ENCODE results near the gene KRT84.
"Not testable (repeated sequence)": the region's sequence is repeated elsewhere in the genome, so short reads cannot be mapped to it uniquely, and the experiment has no call there.

The KRT84 gene

DNA sequence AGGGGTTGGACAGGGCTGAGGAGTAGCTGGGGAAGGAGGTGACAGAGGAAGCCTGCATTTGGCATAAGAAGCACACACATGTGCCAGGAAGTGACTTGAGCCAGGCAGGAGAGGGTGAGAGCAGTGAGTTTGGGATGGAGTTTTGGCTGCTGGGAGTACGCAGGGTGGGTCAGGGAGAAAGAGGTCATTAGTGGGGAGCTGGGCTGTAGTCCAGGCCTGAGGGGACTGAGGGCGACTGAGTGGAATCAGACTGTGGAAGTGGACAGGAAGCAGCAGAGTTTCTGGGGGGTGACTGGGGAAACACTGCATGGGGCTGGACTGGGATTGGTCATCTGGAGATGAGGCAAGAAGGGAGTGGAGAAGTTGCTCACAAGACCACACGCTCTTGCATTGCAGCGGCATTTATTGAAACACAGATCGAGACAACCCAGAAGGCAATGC is 25.8 kb downstream of the KRT84 start:
- DNase-seq (ENCODE audit: low read depth), result no peak

- no peak for DNase-seq (ENCODE audit: low read depth)
Measured at GRCh38 chr12:52358575-52359350, 26.7 kb downstream of the KRT84 start.

DNA sequence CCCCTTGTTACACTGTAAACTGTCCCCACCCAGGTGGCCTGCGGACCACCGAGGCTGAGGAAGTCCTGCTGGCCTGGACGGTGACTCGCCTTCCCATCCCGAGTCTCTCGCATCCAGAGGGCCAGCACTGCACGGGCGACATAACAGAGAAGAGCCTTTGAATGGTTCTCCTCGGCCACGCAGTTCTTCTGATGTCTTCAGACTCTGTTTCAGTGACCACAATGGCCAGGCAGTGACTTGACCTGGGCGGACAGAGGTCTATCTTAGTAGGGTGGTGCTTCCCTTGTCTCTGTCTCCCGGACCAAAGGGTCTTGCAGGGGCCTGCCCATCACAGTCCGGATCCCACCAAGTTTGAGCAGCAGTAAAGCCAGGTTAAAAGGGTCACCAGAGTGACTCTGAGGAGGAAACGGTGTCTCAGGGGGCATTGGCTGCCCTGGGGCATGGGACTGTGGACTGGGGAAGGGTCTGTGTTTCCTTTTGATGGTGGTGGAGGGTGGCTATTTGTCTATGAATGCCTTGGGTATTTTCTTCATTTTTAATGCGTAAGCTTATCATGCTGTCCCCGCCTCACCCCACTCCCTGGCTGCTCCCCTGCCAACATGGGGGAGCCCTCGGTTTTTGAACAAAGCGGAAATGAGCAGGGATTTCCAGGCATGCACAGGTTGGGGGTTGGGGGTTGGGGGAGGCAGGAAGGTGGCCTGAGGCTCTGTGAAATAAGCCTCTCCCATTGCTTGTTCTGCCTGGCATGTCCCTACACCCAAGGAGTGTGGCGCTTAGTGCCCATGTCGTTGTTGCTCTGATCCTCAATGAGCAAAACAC is 28.5 kb downstream of the KRT84 start:
- DNase-seq (ENCODE audit: low read depth), result no peak

DNA sequence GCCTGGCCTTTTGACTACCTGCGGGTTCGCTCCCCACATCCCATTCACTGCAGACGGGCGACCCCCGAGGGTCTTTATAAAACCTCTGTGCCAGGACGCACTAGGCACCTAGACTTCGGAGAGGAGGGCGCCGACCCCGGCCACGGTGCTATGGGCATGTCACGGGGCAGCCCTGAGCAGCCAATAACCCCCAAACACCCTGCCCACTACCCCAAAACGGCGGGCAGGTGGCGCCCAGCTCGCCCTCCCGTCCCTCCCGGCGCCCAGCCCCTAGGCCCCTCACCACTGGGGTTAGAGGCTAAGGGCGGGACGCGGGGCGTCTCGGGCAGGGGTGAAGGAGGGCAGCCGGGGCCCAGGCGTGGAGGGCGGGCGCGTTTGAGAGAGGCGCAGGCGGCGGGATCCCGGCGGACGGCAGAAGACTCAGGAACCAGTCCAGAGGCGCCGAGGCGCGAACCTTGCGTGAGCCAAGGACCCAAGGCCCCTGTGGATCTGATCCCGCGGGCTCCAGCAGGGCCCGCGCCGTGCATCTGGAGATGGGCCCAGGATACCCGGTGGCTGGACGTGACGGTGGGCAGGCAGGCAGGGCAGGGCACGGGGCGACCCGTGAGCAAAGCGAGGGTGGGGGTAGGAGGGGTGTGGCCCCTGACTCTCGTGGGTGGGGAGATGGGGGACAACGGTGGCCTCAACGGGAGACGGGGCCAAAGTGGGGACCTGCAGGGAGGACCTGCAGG is 29.3 kb downstream of the KRT84 start:
- DNase-seq (ENCODE audit: low read depth), result no peak

- DNase-seq (ENCODE audit: low read depth), result no peak
Measured at GRCh38 chr12:52355176-52355575, 30.3 kb downstream of the KRT84 start.

- DNase-seq (ENCODE audit: low read depth), result no peak
Measured at GRCh38 chr12:52354200-52354599, 31.3 kb downstream of the KRT84 start.

- DNase-seq (ENCODE audit: low read depth), result no peak
Measured at GRCh38 chr12:52353766-52354165, 31.7 kb downstream of the KRT84 start.

DNA sequence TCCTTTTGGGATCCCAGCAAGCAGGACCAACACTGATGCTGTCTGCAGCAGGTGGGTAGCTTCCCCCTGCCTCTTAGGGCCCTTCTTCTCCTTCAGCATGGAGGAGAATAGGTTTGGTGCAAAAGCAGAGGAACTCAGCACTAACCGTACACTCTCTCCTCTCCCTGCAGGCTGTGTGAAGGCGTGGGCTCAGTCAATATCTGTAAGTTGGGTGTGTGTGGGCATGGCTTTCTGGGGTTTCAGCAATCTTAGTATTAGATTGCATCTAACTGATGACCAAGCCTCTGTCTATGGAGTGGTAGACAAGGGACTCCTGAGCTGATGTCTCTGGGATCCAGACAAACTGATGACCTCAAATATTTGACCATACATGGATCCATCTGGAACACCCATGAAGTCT is 32.5 kb downstream of the KRT84 start:
- no peak for DNase-seq (ENCODE audit: low read depth)

- no peak for DNase-seq (ENCODE audit: low read depth)
Measured at GRCh38 chr12:52351196-52352059, 34.0 kb downstream of the KRT84 start.

DNA sequence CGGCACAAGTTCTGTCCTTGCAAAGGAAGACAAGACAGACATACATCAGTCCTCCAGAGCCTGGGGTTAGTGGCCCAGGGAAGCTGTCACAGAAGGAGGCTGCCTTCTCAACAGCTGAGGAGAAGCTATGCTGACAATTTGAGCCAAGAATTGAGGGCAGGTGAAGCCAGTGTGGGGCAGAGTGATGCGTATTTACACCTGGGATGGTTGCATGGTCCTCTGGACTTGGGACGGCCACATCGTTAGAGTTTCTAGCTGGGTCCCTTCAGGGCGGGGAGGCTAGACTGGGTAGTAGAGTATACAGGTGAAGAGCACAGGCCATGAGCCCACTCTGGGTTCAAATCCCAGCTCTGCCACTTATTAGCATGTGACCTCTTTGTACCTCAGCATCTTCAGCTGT is 34.7 kb downstream of the KRT84 start:
- no peak for DNase-seq (ENCODE audit: low read depth)

GRCh38 chr12:52350021-52350620 is 35.3 kb downstream of the KRT84 start:
- no peak for DNase-seq (ENCODE audit: low read depth)

DNA sequence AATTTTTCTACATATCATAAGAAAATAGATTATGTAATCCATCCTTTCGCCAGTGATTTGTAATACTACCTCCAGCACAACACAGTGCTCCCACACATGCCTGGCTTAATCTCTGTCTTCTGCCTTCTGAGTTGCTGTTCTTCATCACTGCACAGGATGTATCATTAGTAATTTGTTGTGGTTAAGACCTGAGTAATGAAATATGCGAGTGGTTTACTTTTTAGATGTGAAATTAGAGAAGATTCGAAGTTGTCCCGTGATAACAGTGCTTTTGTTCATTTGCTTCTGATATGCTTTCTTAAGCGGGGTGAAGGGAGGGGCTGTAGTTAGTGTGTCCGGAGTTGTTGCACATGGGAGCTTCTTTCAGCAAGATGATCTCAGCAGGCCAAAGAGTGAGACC is 36.3 kb downstream of the KRT84 start:
- DNase-seq (ENCODE audit: low read depth), result no peak

DNA sequence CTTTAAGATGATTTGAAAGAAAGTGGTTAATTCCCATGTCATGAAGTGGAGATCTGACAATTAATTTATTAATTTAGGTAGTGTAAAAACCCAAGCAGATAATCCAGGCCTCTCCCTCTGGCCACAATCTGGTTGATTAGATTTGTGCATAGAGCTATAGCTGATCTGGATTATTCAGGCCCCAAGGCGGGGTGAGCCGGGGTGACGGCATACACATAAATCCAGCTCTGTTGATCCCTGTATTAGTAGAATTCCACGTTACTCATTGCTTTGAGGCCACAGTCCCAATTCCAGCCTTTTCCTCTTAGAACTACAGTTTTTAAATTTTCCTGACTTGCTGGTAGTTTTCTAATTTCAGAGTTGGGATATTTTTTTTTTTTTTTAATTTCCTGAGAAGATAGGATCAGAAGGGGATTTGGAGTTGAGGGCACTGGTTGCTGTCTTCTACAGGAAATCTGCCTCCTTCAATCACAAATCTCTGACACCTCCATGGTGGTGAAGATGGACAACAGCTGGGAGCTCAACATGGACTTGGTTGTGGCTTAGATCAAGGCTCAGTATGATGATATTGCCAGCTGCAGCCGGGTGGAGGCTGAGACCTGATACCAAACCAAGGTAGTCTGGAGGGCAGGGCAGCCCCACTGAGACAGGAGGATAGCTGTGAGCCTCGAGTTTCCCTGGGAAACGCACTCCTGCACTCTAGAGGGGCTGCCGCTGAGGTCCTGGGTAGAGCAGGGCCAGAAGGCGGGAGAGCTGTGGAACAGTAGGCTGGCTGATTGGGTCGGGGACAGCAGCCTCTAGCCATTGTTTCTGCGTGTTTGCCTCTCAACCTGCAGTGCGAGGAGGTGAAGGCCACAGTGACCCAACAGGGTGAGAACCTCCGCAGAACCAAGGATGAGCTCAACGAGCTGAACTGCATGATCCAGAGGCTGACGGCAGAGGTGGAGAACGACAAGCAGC is 37.6 kb downstream of the KRT84 start:
- no peak for DNase-seq (ENCODE audit: low read depth)

DNA sequence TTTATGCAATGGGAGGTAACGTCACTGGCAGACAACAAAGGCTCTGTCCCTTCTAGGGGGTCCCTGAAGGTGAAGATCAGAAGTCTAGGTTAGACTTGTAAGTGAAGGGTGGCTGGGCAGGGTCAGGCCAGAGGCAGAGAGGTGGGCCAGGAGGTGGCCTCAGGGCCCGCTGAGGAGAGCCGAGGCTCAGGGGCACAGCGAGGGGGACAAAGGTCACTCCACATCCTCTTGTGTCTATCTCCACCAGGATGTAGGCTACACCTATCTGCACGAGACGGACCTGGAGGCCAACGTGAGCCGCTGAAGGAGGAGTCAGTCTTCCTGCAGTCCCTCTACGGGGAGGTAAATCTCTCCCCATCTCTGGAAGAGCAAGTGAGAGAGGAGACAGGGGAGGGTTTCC is 38.4 kb downstream of the KRT84 start:
- DNase-seq (ENCODE audit: low read depth), result no peak

DNA sequence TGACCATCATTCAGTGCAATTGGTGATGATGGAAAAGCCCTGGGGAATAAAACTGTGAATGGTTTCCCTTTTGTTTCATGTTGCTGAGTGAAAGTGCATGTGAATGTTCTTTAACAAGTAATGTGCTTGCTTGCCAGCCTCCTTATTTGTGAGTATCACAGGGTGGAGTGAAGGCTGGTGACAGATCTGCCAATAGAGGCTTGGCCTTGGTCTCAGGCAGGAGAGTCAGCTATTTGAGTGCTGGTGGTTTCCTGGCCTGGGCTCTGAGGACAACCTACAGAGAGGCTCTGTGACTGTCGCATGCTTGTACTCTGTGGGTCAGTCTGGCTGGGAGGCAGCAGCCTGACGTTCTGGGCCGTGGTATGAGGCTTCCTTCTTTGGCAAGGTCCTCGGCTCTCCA is 38.9 kb downstream of the KRT84 start:
- no peak for DNase-seq (ENCODE audit: low read depth)

GRCh38 chr12:52345041-52345440 is 40.4 kb downstream of the KRT84 start:
- not testable (repeated sequence) for DNase-seq (ENCODE audit: low read depth)

DNA sequence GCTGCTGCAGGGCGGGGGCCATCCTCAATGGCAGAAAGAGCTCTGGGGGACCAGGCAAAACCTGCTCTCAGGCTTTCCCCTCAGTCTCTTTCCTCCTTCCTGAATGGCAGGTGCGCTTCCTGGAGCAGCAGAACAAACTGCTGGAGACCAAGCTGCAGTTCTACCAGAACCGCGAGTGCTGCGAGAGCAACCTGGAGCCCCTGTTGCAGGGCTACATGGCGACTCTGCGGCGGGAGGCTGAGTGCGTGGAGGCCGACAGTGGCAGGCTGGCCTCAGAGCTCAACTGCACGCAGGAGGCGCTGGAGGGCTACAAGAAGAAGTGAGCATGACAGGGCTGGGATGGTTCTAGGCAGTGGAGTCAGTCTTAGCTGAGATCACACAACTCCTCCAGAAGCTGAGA is 41.3 kb downstream of the KRT84 start:
- no peak for DNase-seq (ENCODE audit: low read depth)

GRCh38 chr12:52343550-52343949 is 41.9 kb downstream of the KRT84 start:
- DNase-seq (ENCODE audit: low read depth), result no peak

- no peak for DNase-seq (ENCODE audit: low read depth)
Measured at GRCh38 chr12:52342781-52343490, 42.5 kb downstream of the KRT84 start.
